ENCODE measurements around the gene PLEKHB2.
"Not testable (repeated sequence)": the region's sequence is repeated elsewhere in the genome, so short reads cannot be mapped to it uniquely, and the experiment has no call there.

Gene PLEKHB2

GRCh38 chr2:131077966-131078365 is 27.2 kb upstream of the PLEKHB2 start:
- no peak for DNase-seq
- TF ChIP-seq GATA1 (IDR thresholded peaks at IDR 0.05; ENCODE audit: low read depth, low read length), result no peak
- TF ChIP-seq POLR2A (IDR thresholded peaks at IDR 0.05; ENCODE audit: low read length), result no peak

- DNase-seq, result not testable (repeated sequence)
These were observed 25.2 kb upstream of the PLEKHB2 start for GRCh38 chr2:131079931-131080330.

GRCh38 chr2:131081190-131081589 is 23.9 kb upstream of the PLEKHB2 start:
- no peak for TF ChIP-seq GATA1 (IDR thresholded peaks at IDR 0.05; ENCODE audit: low read depth, low read length)
- TF ChIP-seq POLR2A (IDR thresholded peaks at IDR 0.05; ENCODE audit: low read length), result no peak

GRCh38 chr2:131085646-131086045 is 19.5 kb upstream of the PLEKHB2 start:
- no peak for DNase-seq
- TF ChIP-seq GATA1 (IDR thresholded peaks at IDR 0.05; ENCODE audit: low read depth, low read length) (no peak), POLR2A (IDR thresholded peaks at IDR 0.05; ENCODE audit: low read length) (no peak)

More at GRCh38 chr2:131081190-131081589, 23.9 kb upstream of the PLEKHB2 start:
- DNase-seq, result no peak

- TF ChIP-seq GATA1 (IDR thresholded peaks at IDR 0.05; ENCODE audit: low read depth, low read length) (no peak), POLR2A (IDR thresholded peaks at IDR 0.05; ENCODE audit: low read length) (no peak)
- peak in 1 of 2 experiments; percentile 55 for DNase-seq
These were observed 12.6 kb upstream of the PLEKHB2 start for GRCh38 chr2:131092458-131093005.

- peak; percentile 93 to 95 for DNase-seq
- TF ChIP-seq GATA1 (IDR thresholded peaks at IDR 0.05; ENCODE audit: low read depth, low read length) (no peak), POLR2A (IDR thresholded peaks at IDR 0.05; ENCODE audit: low read length) (peak; percentile 92)
These were observed 12.0 kb upstream of the PLEKHB2 start, which contains the start of gene FAM168B for GRCh38 chr2:131093006-131093695. TSS of gene FAM168B (minus strand) at chr2:131093460. CDS start at chr2:131082646, 10,814 bp downstream.

GRCh38 chr2:131093696-131094462 is 11.3 kb upstream of the PLEKHB2 start:
- DNase-seq, result peak; percentile 36 to 84
- TF ChIP-seq GATA1 (IDR thresholded peaks at IDR 0.05; ENCODE audit: low read depth, low read length), result no peak
- TF ChIP-seq POLR2A (IDR thresholded peaks at IDR 0.05; ENCODE audit: low read length), result no peak

GRCh38 chr2:131094463-131095281 is 10.5 kb upstream of the PLEKHB2 start:
- peak in 1 of 2 experiments; percentile 19 for DNase-seq
- TF ChIP-seq POLR2A (IDR thresholded peaks at IDR 0.05; ENCODE audit: low read length) (no peak), GATA1 (IDR thresholded peaks at IDR 0.05; ENCODE audit: low read depth, low read length) (no peak)

GRCh38 chr2:131103165-131103564 is 2.0 kb upstream of the PLEKHB2 start:
- no peak for DNase-seq
- TF ChIP-seq GATA1 (IDR thresholded peaks at IDR 0.05; ENCODE audit: low read depth, low read length) (no peak), POLR2A (IDR thresholded peaks at IDR 0.05; ENCODE audit: low read length) (no peak)

GRCh38 chr2:131104487-131105155 is 515 bp upstream of the PLEKHB2 start:
- no peak for TF ChIP-seq GATA1 (IDR thresholded peaks at IDR 0.05; ENCODE audit: low read depth, low read length)
- TF ChIP-seq POLR2A (IDR thresholded peaks at IDR 0.05; ENCODE audit: low read length), result no peak
- peak; percentile 70 to 91 for DNase-seq

GRCh38 chr2:131105950-131106801 is 1.0 kb downstream of the PLEKHB2 start:
- TF ChIP-seq GATA1 (IDR thresholded peaks at IDR 0.05; ENCODE audit: low read depth, low read length), result no peak
- TF ChIP-seq POLR2A (IDR thresholded peaks at IDR 0.05; ENCODE audit: low read length), result no peak
- peak; percentile 66 to 72 for DNase-seq

- TF ChIP-seq POLR2A (IDR thresholded peaks at IDR 0.05; ENCODE audit: low read length) (no peak), GATA1 (IDR thresholded peaks at IDR 0.05; ENCODE audit: low read depth, low read length) (no peak)
- DNase-seq, result no peak
These were observed 7.4 kb downstream of the PLEKHB2 start for GRCh38 chr2:131112529-131112928.
